ENCODE measurements around the gene ACO2. TPM values are rescaled to one million over a fixed set of nuclear protein-coding genes. Genes with fewer than 3 reads are reported as not detected.

ACO2 gene
- total RNA-seq, 1 donor from 2014 or later: 67.2 TPM

GRCh38 chr22:41562461-41562860 lies 93.5 kb downstream of the ACO2 start:
- no peaks in the 10 kb centered on the region for H3K27me3 Mint-ChIP-seq (ENCODE audit: low read depth, unreplicated experiment)
- H3K36me3 Mint-ChIP-seq (ENCODE audit: low read depth, unreplicated experiment): no peaks in the 10 kb centered on the region
- TF ChIP-seq, protein P1, sequence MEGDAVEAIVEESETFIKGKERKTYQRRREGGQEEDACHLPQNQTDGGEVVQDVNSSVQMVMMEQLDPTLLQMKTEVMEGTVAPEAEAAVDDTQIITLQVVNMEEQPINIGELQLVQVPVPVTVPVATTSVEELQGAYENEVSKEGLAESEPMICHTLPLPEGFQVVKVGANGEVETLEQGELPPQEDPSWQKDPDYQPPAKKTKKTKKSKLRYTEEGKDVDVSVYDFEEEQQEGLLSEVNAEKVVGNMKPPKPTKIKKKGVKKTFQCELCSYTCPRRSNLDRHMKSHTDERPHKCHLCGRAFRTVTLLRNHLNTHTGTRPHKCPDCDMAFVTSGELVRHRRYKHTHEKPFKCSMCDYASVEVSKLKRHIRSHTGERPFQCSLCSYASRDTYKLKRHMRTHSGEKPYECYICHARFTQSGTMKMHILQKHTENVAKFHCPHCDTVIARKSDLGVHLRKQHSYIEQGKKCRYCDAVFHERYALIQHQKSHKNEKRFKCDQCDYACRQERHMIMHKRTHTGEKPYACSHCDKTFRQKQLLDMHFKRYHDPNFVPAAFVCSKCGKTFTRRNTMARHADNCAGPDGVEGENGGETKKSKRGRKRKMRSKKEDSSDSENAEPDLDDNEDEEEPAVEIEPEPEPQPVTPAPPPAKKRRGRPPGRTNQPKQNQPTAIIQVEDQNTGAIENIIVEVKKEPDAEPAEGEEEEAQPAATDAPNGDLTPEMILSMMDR (IDR thresholded peaks at IDR 0.05; ENCODE audit: insufficient read depth, low read depth, low read length): no peak
- no peak for TF ChIP-seq EZH2 (IDR thresholded peaks at IDR 0.05; ENCODE audit: insufficient read depth, low read length)
- Histone ChIP-seq H3K9ac (ENCODE audit: low read length) (peak overlapping the region; percentile 40), H2AFZ (ENCODE audit: low read depth, low read length) (no peak overlapping the region), H3K4me3 (ENCODE audit: insufficient read depth, low read depth, low read length) (no peak overlapping the region), H3K36me3 (ENCODE audit: insufficient read depth, low read length) (no peaks in the 10 kb centered on the region), H3K9me3 (ENCODE audit: insufficient read depth, low read depth, low read length) (no peaks in the 10 kb centered on the region), H3K27me3 (ENCODE audit: insufficient read depth, low read length) (no peaks in the 10 kb centered on the region), H3K4me2 (ENCODE audit: low read length) (peak overlapping the region; percentile 79), H3K27ac (ENCODE audit: low read depth, low read length) (peak overlapping the region; percentile 44), H3K79me2 (ENCODE audit: insufficient read depth, low read length) (no peaks in the 10 kb centered on the region), H4K20me1 (ENCODE audit: insufficient read depth, low read length) (no peaks in the 10 kb centered on the region), H3K4me1 (ENCODE audit: insufficient read depth, low read length) (peaks cover 59% of the 10 kb centered on the region)
- peak overlapping the region; percentile 82 for H3K4me3 Mint-ChIP-seq (ENCODE audit: unreplicated experiment)
- no peaks in the 10 kb centered on the region for H3K9me3 Mint-ChIP-seq (ENCODE audit: unreplicated experiment)
- peak overlapping the region; percentile 71 for H3K27ac Mint-ChIP-seq (ENCODE audit: unreplicated experiment)
- FAIRE-seq (no peak), DNase-seq (ENCODE audit: low read depth) (no peak)
- H3K4me1 Mint-ChIP-seq (ENCODE audit: low read depth, unreplicated experiment): peaks cover 39% of the 10 kb centered on the region

- no peaks in the 10 kb centered on the region for H4K20me1 ChIP-seq (ENCODE audit: insufficient read depth, low read length)
- peak overlapping the region; percentile 40 for H3K9ac ChIP-seq (ENCODE audit: low read length)
- H2AFZ ChIP-seq (ENCODE audit: low read depth, low read length): no peak overlapping the region
- Mint-ChIP-seq H3K4me1 (ENCODE audit: low read depth, unreplicated experiment) (peaks cover 35% of the 10 kb centered on the region), H3K27ac (ENCODE audit: unreplicated experiment) (peak overlapping the region; percentile 71), H3K9me3 (ENCODE audit: unreplicated experiment) (no peaks in the 10 kb centered on the region), H3K4me3 (ENCODE audit: unreplicated experiment) (peak overlapping the region; percentile 82), H3K27me3 (ENCODE audit: low read depth, unreplicated experiment) (no peaks in the 10 kb centered on the region), H3K36me3 (ENCODE audit: low read depth, unreplicated experiment) (no peaks in the 10 kb centered on the region)
- H3K4me3 ChIP-seq (ENCODE audit: insufficient read depth, low read depth, low read length): peak overlapping the region; percentile 27
- H3K27me3 ChIP-seq (ENCODE audit: insufficient read depth, low read length): no peaks in the 10 kb centered on the region
- H3K9me3 ChIP-seq (ENCODE audit: insufficient read depth, low read depth, low read length): no peaks in the 10 kb centered on the region
- TF ChIP-seq, protein P1 (IDR thresholded peaks at IDR 0.05; ENCODE audit: insufficient read depth, low read depth, low read length): no peak
- no peak for TF ChIP-seq EZH2 (IDR thresholded peaks at IDR 0.05; ENCODE audit: insufficient read depth, low read length)
- no peaks in the 10 kb centered on the region for H3K36me3 ChIP-seq (ENCODE audit: insufficient read depth, low read length)
- peak overlapping the region; percentile 79 for H3K4me2 ChIP-seq (ENCODE audit: low read length)
- peaks cover 53% of the 10 kb centered on the region for H3K4me1 ChIP-seq (ENCODE audit: insufficient read depth, low read length)
- peak; percentile 74 for FAIRE-seq
- H3K27ac ChIP-seq (ENCODE audit: low read depth, low read length): peak overlapping the region; percentile 44
- no peaks in the 10 kb centered on the region for H3K79me2 ChIP-seq (ENCODE audit: insufficient read depth, low read length)
- DNase-seq (ENCODE audit: low read depth): peak; percentile 80
Observed at GRCh38 chr22:41563051-41563711, 94.3 kb downstream of the ACO2 start.

DNA sequence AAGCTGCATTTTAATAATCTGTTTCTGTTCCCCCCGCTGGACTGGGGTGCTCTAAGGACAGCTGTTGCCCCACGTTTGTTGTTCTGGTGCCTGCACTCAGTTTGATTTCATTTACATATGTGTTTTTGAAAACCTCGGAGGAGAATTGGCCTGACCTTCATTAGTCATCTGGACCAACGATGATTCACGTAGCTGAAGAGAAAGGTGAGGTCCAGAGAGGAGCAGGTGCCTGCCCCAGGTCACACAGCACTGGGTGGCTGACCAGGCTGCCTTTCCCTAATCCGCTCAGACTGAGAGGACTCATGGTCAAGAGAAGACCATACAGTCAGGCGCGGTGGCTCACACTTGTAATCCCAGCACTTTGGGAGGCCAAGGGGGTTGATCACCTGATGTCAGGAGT lies 95.6 kb downstream of the ACO2 start:
- FAIRE-seq: no peak
- Histone ChIP-seq H3K4me1 (ENCODE audit: insufficient read depth, low read length) (peaks cover 53% of the 10 kb centered on the region), H3K4me2 (ENCODE audit: low read length) (no peak overlapping the region), H3K9me3 (ENCODE audit: insufficient read depth, low read depth, low read length) (no peaks in the 10 kb centered on the region), H2AFZ (ENCODE audit: low read depth, low read length) (no peak overlapping the region), H3K9ac (ENCODE audit: low read length) (no peak overlapping the region), H3K79me2 (ENCODE audit: insufficient read depth, low read length) (no peaks in the 10 kb centered on the region), H3K36me3 (ENCODE audit: insufficient read depth, low read length) (no peaks in the 10 kb centered on the region), H4K20me1 (ENCODE audit: insufficient read depth, low read length) (no peaks in the 10 kb centered on the region), H3K4me3 (ENCODE audit: insufficient read depth, low read depth, low read length) (no peak overlapping the region), H3K27ac (ENCODE audit: low read depth, low read length) (peak overlapping the region; percentile 25), H3K27me3 (ENCODE audit: insufficient read depth, low read length) (no peaks in the 10 kb centered on the region)
- Mint-ChIP-seq H3K4me1 (ENCODE audit: low read depth, unreplicated experiment) (peaks cover 35% of the 10 kb centered on the region), H3K9me3 (ENCODE audit: unreplicated experiment) (no peaks in the 10 kb centered on the region), H3K36me3 (ENCODE audit: low read depth, unreplicated experiment) (no peaks in the 10 kb centered on the region), H3K27me3 (ENCODE audit: low read depth, unreplicated experiment) (no peaks in the 10 kb centered on the region), H3K27ac (ENCODE audit: unreplicated experiment) (no peak overlapping the region), H3K4me3 (ENCODE audit: unreplicated experiment) (no peak overlapping the region)
- no peak for DNase-seq (ENCODE audit: low read depth)
- no peak for TF ChIP-seq EZH2 (IDR thresholded peaks at IDR 0.05; ENCODE audit: insufficient read depth, low read length)

Data from astrocyte (in vitro differentiated cells and primary cell).